ENCODE data around the gene DNAJC7.

DNA sequence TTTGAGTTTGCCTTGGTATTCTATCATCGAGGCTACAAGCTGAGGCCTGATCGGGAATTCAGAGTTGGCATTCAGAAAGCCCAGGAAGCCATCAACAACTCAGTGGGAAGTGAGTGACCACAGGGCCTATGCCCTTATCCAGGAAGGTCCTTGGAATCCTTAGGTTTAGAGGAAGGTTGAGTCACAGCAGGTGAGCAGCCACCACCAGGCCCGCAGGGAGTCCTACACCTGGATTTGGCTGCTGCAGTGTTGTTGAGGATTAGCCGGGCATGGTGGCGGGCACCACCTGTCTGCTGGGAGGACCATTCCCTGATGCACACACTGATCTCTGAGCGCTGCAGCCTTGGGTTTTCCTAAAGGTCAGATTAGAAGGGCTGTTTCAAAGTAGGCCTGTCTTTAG is 81.6 kb downstream of the DNAJC7 start:
- no peak for TF ChIP-seq POLR2AphosphoS5 (IDR thresholded peaks at IDR 0.05)
- TF ChIP-seq, protein P1, sequence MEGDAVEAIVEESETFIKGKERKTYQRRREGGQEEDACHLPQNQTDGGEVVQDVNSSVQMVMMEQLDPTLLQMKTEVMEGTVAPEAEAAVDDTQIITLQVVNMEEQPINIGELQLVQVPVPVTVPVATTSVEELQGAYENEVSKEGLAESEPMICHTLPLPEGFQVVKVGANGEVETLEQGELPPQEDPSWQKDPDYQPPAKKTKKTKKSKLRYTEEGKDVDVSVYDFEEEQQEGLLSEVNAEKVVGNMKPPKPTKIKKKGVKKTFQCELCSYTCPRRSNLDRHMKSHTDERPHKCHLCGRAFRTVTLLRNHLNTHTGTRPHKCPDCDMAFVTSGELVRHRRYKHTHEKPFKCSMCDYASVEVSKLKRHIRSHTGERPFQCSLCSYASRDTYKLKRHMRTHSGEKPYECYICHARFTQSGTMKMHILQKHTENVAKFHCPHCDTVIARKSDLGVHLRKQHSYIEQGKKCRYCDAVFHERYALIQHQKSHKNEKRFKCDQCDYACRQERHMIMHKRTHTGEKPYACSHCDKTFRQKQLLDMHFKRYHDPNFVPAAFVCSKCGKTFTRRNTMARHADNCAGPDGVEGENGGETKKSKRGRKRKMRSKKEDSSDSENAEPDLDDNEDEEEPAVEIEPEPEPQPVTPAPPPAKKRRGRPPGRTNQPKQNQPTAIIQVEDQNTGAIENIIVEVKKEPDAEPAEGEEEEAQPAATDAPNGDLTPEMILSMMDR (IDR thresholded peaks at IDR 0.05), result no peak

Measured in stomach (tissue), 4 donors.